A673 (cell line): ENCODE results near the gene STPG4. TPM values are rescaled to one million over a fixed set of nuclear protein-coding genes. Genes with fewer than 3 reads are reported as not detected.
"Not testable (repeated sequence)": the region's sequence is repeated elsewhere in the genome, so short reads cannot be mapped to it uniquely, and the experiment has no call there.

Experiments
- BruUV-seq: library from RNA; stranded (reverse); fragments of 400-500 nt; replicated peaks from 2 replicates; lab custom pipeline; 2021; lab: Mats Ljungman, UMichigan
- CTCF ChIA-PET: fragments of 300-600 bp; sonication (Branson Sonifier 250); formaldehyde crosslinking; loops from one replicate; lab custom pipeline; 2022; ENCODE audit warnings: antibody characterized with exemption; lab: Charles Lee
- POLR2A ChIA-PET: fragments of 300-600 bp; sonication (Branson Sonifier 250); formaldehyde crosslinking; loops from one replicate; lab custom pipeline; 2022; ENCODE audit warnings: antibody characterized with exemption; ENCODE audit not compliant: low non-redundant PET; lab: Charles Lee
- DNase-seq: peaks from one replicate; pipeline ENCODE4 v3.0.0-alpha.2; 2015; ENCODE audit warnings: low spot score
- H3K27ac ChIP-seq: fragments of 200-600 bp; sonication (generic); 2 replicates; pipeline ENCODE4 v1.5.1; 2016; ENCODE audit warnings: mixed run types, low read depth, mild to moderate bottlenecking, mixed read lengths, antibody characterized with exemption, low read length; ENCODE audit not compliant: poor library complexity, severe bottlenecking
- H3K27me3 ChIP-seq: fragments of 200-600 bp; sonication (generic); replicated peaks from 2 replicates; pipeline ENCODE4 v1.6.1; 2017; ENCODE audit warnings: mixed run types, low read depth, mild to moderate bottlenecking, mixed read lengths, antibody characterized with exemption, low read length; ENCODE audit not compliant: insufficient read depth, poor library complexity
- H3K36me3 ChIP-seq: fragments of 200-600 bp; sonication (generic); 2 replicates; pipeline ENCODE4 v1.6.1; 2016; ENCODE audit warnings: mixed run types, mild to moderate bottlenecking, mixed read lengths, antibody characterized with exemption, low read length; ENCODE audit not compliant: insufficient read depth, poor library complexity, severe bottlenecking
- H3K4me1 ChIP-seq: fragments of 200-600 bp; sonication (generic); 2 replicates; pipeline ENCODE4 v1.6.1; 2017; ENCODE audit warnings: mixed run types, mild to moderate bottlenecking, mixed read lengths, antibody characterized with exemption, low read length; ENCODE audit not compliant: insufficient read depth, poor library complexity, severe bottlenecking
- H3K4me3 ChIP-seq: fragments of 200-600 bp; sonication (generic); 2 replicates; pipeline ENCODE4 v1.5.1; 2016; ENCODE audit warnings: low read depth, mixed run types, mild to moderate bottlenecking, mixed read lengths, low read length; ENCODE audit not compliant: poor library complexity, severe bottlenecking
- H3K9me3 ChIP-seq: fragments of 200-600 bp; sonication (generic); 2 replicates; pipeline ENCODE4 v1.6.1; 2016; ENCODE audit warnings: mixed run types, low read depth, mild to moderate bottlenecking, mixed read lengths, antibody characterized with exemption, low read length; ENCODE audit not compliant: poor library complexity, severe bottlenecking
- EZH2 ChIP-seq: fragments of 200-600 bp; sonication (generic); IDR thresholded peaks from 2 replicates; pipeline ENCODE4 v1.6.1; 2017; ENCODE audit warnings: borderline replicate concordance, low read depth, mild to moderate bottlenecking, mixed read lengths, antibody characterized with exemption, low read length; ENCODE audit not compliant: poor library complexity, severe bottlenecking
- intact Hi-C: fragments of 100-400 bp; cut with micrococcal nuclease; formaldehyde crosslinking; loops from one replicate; pipeline ENCODE4 v1.10.0; 2022; ENCODE audit not compliant: unreplicated experiment
- total RNA-seq: library from RNA; stranded (reverse); gene quantifications from 2 replicates; pipeline ENCODE4 v1.2.3, GENCODE V29; 2021
- TF ChIP-seq, protein P1 (sequence below): fragments of 300-800, 200-600 bp; sonication (generic); conservative IDR thresholded peaks from 2 replicates; pipeline ENCODE4 v1.5.1; 2017; ENCODE audit warnings: low read depth, mild to moderate bottlenecking, antibody characterized with exemption, low read length, moderate library complexity, mixed read lengths

The STPG4 gene
- total RNA-seq, 1 experiment from 2014 or later, result 0.75 TPM

DNA sequence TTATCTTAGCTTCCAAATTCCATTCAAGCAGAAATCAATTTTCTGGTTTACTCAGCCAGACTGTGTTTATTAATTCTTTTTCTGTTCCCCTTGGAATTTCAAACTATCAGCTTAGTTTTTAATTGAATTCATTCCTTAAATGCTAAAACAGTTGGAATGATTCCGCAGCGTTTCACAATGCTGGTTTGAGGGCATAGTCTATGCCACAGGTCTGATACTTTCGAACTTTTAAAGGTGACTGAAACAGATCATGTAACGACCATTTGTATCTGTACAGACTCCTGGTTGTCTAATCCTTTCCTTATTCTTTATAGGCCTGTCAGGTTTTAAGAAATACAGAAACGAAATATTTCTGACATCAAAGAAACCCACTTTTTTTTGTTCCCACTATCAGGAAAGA, 45.4 kb downstream of the STPG4 start:
- Histone ChIP-seq H3K9me3 (no peaks in the 10 kb centered on the region), H3K27ac (no peak overlapping the region), H3K36me3 (no peaks in the 10 kb centered on the region), H3K27me3 (no peaks in the 10 kb centered on the region), H3K4me3 (no peak overlapping the region), H3K4me1 (no peaks in the 10 kb centered on the region)
- DNase-seq, result no peak
- ChIA-PET POLR2A (interaction anchor here (0.7 kb wide), 1 partner anchor 137 kb away, joined by 3 read pairs; no protein-coding TSS in a partner anchor), CTCF (no interaction called here)
- no TSS peak for BruUV-seq
- intact Hi-C loops, result no loop called here
- TF ChIP-seq EZH2, result no peak
- TF ChIP-seq, protein P1, sequence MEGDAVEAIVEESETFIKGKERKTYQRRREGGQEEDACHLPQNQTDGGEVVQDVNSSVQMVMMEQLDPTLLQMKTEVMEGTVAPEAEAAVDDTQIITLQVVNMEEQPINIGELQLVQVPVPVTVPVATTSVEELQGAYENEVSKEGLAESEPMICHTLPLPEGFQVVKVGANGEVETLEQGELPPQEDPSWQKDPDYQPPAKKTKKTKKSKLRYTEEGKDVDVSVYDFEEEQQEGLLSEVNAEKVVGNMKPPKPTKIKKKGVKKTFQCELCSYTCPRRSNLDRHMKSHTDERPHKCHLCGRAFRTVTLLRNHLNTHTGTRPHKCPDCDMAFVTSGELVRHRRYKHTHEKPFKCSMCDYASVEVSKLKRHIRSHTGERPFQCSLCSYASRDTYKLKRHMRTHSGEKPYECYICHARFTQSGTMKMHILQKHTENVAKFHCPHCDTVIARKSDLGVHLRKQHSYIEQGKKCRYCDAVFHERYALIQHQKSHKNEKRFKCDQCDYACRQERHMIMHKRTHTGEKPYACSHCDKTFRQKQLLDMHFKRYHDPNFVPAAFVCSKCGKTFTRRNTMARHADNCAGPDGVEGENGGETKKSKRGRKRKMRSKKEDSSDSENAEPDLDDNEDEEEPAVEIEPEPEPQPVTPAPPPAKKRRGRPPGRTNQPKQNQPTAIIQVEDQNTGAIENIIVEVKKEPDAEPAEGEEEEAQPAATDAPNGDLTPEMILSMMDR, result no peak

DNA sequence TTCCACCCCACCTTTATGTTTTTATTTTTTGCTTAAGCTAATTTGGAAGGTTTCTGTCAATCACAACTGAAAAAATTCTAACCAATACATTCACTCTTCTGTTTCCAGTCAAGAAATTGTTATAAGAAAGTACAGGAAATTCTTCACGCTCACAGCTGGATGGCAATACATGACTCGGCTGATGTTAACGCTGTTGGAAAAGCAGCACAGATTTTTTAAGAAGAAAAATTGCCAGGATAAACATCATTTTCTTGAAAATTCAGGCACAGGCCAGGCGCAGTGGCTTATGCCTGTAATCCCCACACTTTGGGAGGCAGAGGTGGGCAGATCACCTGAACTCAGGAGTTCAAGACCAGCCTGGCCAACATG, 46.1 kb downstream of the STPG4 start:
- H3K27ac ChIP-seq, result no peak overlapping the region
- no peaks in the 10 kb centered on the region for H3K4me1 ChIP-seq
- H3K36me3 ChIP-seq, result no peaks in the 10 kb centered on the region
- ChIA-PET CTCF (no interaction called here), POLR2A (interaction anchor here (0.7 kb wide), 1 partner anchor 137 kb away, joined by 3 read pairs; no protein-coding TSS in a partner anchor)
- DNase-seq, result no peak
- intact Hi-C loops, result no loop called here
- H3K9me3 ChIP-seq, result no peaks in the 10 kb centered on the region
- BruUV-seq, result no TSS peak
- no peak for TF ChIP-seq EZH2
- TF ChIP-seq, protein P1, result no peak
- no peaks in the 10 kb centered on the region for H3K27me3 ChIP-seq
- H3K4me3 ChIP-seq, result no peak overlapping the region

DNA sequence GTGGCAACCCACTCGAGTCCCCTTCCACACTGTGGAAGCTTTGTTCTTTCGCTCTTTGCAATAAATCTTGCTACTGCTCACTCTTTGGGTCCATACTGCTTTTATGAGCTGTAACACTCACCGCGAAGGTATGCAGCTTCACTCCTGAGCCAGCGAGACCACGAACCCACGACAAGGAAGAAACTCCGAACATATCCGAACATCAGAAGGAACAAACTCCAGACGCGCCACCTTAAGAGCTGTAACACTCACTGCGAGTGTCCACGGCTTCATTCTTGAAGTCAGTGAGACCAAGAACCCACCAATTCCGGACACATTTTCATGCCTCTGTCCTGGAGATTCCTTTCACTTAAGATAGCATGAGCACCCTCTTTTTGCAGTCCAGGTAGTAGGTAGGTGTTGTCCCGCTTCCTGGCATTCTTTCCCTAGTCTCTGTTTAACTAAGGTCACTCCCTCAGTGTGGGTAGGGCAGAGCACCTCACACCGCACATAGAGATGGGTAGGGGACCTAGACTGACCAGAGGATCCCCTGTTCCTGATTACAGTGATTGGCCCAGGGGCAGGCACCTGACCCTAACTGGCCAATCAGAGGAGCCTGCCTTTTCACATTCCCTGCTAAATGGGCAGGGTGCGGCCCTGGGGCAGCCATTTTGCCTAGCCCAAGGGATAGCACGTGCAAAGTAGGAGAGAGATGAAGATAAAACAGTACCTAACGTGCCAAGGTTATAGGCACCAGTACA, 46.7 kb downstream of the STPG4 start:
- H3K9me3 ChIP-seq, DNase-seq, H3K27me3 ChIP-seq, BruUV-seq, H3K4me3 ChIP-seq, CTCF ChIA-PET, POLR2A ChIA-PET, H3K4me1 ChIP-seq, intact Hi-C loops, H3K27ac ChIP-seq, H3K36me3 ChIP-seq: not testable (repeated sequence)

DNA sequence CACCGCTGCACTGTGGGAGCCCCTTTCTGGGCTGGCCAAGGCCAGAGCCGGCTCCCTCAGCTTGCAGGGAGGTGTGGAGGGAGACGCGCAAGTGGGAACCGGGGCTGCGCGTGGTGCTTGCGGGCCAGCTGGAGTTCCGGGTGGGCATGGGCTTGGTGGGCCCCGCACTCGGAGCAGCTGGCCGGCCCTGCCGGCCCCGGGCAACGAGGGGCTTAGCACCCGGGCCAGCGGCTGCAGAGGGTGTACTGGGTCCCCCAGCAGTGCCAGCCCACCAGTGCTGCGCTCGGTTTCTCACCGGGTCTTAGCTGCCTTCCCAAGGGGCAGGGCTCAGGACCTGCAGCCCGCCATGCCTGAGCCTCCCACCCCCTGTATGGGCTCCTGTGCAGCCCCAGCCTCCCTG, 47.9 kb downstream of the STPG4 start:
- DNase-seq, H3K27ac ChIP-seq, intact Hi-C loops, H3K36me3 ChIP-seq, H3K9me3 ChIP-seq, POLR2A ChIA-PET, H3K27me3 ChIP-seq, BruUV-seq, H3K4me1 ChIP-seq, H3K4me3 ChIP-seq, CTCF ChIA-PET: not testable (repeated sequence)

DNA sequence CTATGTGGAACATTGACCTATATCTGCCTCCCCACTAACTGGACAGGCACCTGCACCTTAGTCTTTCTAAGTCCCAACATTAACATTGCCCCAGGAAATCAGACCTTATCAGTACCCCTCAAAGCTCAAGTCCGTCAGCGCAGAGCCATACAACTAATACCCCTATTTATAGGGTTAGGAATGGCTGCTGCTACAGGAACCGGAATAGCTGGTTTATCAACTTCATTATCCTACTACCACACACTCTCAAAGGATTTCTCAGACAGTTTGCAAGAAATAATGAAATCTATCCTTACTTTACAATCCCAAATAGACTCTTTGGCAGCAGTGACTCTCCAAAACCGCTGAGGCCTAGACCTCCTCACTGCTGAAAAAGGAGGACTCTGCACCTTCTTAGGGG, 48.9 kb downstream of the STPG4 start:
- H3K4me3 ChIP-seq, H3K36me3 ChIP-seq, H3K27me3 ChIP-seq, H3K27ac ChIP-seq, H3K9me3 ChIP-seq, CTCF ChIA-PET, DNase-seq, intact Hi-C loops, H3K4me1 ChIP-seq, BruUV-seq, POLR2A ChIA-PET: not testable (repeated sequence)

DNA sequence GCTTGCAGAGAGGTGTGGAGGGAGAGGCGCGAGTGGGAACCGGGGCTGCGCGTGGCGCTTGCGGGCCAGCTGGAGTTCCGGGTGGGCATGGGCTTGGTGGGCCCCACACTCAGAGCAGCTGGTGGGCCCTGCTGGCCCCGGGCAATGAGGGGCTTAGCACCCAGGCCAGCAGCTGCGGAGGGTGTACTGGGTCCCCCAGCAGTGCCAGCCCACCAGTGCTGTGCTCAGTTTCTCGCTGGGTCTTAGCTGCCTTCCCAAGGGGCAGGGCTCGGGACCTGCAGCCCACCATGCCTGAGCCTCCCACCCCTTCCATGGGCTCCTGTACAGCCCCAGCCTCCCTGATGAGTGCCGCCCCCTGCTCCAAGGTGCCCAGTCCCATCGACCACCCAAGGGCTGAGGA, 55.4 kb downstream of the STPG4 start:
- H3K27ac ChIP-seq, DNase-seq, H3K27me3 ChIP-seq, H3K36me3 ChIP-seq, H3K4me1 ChIP-seq, BruUV-seq, POLR2A ChIA-PET, H3K4me3 ChIP-seq, H3K9me3 ChIP-seq, CTCF ChIA-PET, intact Hi-C loops: not testable (repeated sequence)
